ENCODE results near the gene INO80E. TPM values are rescaled to one million over a fixed set of nuclear protein-coding genes. Genes with fewer than 3 reads are reported as not detected.

INO80E gene
- total and polyA plus RNA-seq, 9 donors = 23.8 to 81.6 (median 55.5) TPM

- Histone ChIP-seq H3K27me3 (no peaks in the 10 kb centered on the region), H3K36me3 (no peaks in the 10 kb centered on the region), H3K4me3 (no peak overlapping the region), H3K4me1 (ENCODE audit: insufficient read depth) (peaks cover 2% of the 10 kb centered on the region), H3K27ac (no peak overlapping the region), H3K9me3 (no peaks in the 10 kb centered on the region)
- no peak for TF ChIP-seq CTCF (IDR thresholded peaks at IDR 0.05)
- TF ChIP-seq EP300 (IDR thresholded peaks at IDR 0.05) = no peak
- TF ChIP-seq POLR2A (IDR thresholded peaks at IDR 0.05) = no peak
- DNase-seq = no peak
- intact Hi-C loops (cut with DNase I) = loop anchor here in 2 of 4 donors (5.0 to 10.0 kb wide), 4 partner anchors 77 to 199 kb away; partner anchors contain the start of genes KCTD13 (in 2 of the 2), CDIPT (in 1 of the 2) and MAZ (in 1 of the 2)
- WGBS, 3 donors = 79 to 82% (median 82%) methylated on average over 17 of the region's 17 CpGs
Observed at GRCh38 chr16:30003670-30004423, 7.8 kb downstream of the INO80E start.

- no peak overlapping the region for H3K4me3 ChIP-seq
- intact Hi-C loops (cut with DNase I) = loop anchor here in 2 of 4 donors (5.0 to 10.0 kb wide), 4 partner anchors 77 to 200 kb away; partner anchors contain the start of genes KCTD13 (in 2 of the 2), CDIPT (in 1 of the 2) and MAZ (in 1 of the 2)
- H3K4me1 ChIP-seq (ENCODE audit: insufficient read depth) = peaks cover 2% of the 10 kb centered on the region
- WGBS, 3 donors = 66 to 75% (median 72%) methylated on average over 19 of the region's 19 CpGs
- no peaks in the 10 kb centered on the region for H3K27me3 ChIP-seq
- H3K27ac ChIP-seq = no peak overlapping the region
- TF ChIP-seq CTCF (IDR thresholded peaks at IDR 0.05) (no peak), POLR2A (IDR thresholded peaks at IDR 0.05) (no peak), EP300 (IDR thresholded peaks at IDR 0.05) (no peak)
- no peaks in the 10 kb centered on the region for H3K36me3 ChIP-seq
- no peak for DNase-seq
- no peaks in the 10 kb centered on the region for H3K9me3 ChIP-seq
Observed at GRCh38 chr16:30004424-30004776, 8.4 kb downstream of the INO80E start.

- intact Hi-C loops (cut with DNase I) = loop anchor here in 3 of 4 donors (5.0 to 10.0 kb wide), 6 partner anchors 78 to 200 kb away; partner anchors contain the start of genes KCTD13 (in 2 of the 3), MAZ (in 2 of the 3), CDIPT (in 1 of the 3) and PRRT2 (in 1 of the 3)
- no peaks in the 10 kb centered on the region for H3K36me3 ChIP-seq
- 57 to 64% (median 61%) methylated on average over 10 to 11 of the region's 11 CpGs for WGBS, 3 donors
Observed at GRCh38 chr16:30004811-30005242, 8.8 kb downstream of the INO80E start.

More at GRCh38 chr16:30004811-30005242, 8.8 kb downstream of the INO80E start:
- Histone ChIP-seq H3K4me1 (ENCODE audit: insufficient read depth) (peaks cover 2% of the 10 kb centered on the region), H3K27me3 (no peaks in the 10 kb centered on the region), H3K9me3 (no peaks in the 10 kb centered on the region), H3K27ac (no peak overlapping the region), H3K4me3 (no peak overlapping the region)
- no peak for DNase-seq
- no peak for TF ChIP-seq EP300 (IDR thresholded peaks at IDR 0.05)
- TF ChIP-seq POLR2A (IDR thresholded peaks at IDR 0.05) = no peak
- no peak for TF ChIP-seq CTCF (IDR thresholded peaks at IDR 0.05)

Data from ovary (tissue), 9 donors.